Measurements from ENCODE around the gene AMER3. TPM values are rescaled to one million over a fixed set of nuclear protein-coding genes. Genes with fewer than 3 reads are reported as not detected.
"Not testable (repeated sequence)": the region's sequence is repeated elsewhere in the genome, so short reads cannot be mapped to it uniquely, and the experiment has no call there.

The AMER3 gene
- total RNA-seq, result not detected

DNA sequence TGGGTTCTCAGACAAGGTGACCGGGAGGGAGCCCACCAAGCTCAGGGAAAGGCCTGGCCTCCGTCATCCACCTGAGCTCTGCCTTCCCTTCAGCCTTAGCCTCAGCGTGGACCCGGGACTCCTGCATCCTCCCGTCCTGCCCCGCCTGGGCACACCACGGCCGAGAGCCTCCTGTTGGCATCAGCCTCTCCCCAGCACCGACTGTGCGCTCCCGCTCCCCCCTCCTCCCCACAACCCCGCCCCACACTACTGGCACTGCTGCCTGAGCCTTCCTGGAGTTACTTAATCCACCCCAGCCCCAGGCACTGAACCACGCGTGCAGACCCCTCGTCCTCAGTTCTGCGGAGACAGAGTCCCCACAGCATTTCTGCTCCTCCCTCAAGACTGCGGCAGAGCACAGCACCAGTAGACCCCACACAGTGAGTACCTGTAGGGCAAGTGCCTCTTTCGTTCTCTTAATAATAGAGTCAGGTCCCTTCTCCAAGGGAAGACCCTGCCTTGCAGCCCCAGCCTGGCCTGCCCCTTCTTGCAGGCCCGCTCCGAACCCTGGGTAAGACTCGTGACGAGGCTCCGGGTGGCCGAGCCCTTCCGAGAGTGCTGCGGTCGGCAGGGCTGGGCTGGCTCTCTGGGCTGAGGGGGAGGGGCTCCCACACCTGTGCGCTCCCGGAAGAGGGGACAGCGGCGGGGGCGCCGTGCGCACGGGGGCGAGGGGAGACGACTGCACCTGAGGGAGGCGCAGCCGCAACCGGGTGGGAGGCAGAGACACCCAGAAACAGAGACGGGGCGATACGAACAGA lies at the start of gene AMER3:
Gene AMER3, plus strand, starts transcription at position 285 of the 797 bp plus-strand sequence. CDS start 6,533 bp downstream, outside the sequence.
- in situ Hi-C loops (cut with MboI; ENCODE audit: low sequenced_read_pairs in 4 of 4) (no loop called here), intact Hi-C loops (cut with DNase I; ENCODE audit: low total_unique reads) (no loop called here)
- DNase-seq (no peak), ATAC-seq (no peak)
- no peaks in the 10 kb centered on the region for H3K9me3 ChIP-seq
- H3K36me3 ChIP-seq, result no peaks in the 10 kb centered on the region
- H3K27me3 ChIP-seq, result peaks cover 22 to 32% (median 26%) of the 10 kb centered on the region in 3 donors
- no peaks in the 10 kb centered on the region for H3K4me1 ChIP-seq
- no peak within 1 kb of the TSS for H3K4me3 ChIP-seq
- no peak for TF ChIP-seq POLR2A (IDR thresholded peaks at IDR 0.05)
- TF ChIP-seq, protein P1, sequence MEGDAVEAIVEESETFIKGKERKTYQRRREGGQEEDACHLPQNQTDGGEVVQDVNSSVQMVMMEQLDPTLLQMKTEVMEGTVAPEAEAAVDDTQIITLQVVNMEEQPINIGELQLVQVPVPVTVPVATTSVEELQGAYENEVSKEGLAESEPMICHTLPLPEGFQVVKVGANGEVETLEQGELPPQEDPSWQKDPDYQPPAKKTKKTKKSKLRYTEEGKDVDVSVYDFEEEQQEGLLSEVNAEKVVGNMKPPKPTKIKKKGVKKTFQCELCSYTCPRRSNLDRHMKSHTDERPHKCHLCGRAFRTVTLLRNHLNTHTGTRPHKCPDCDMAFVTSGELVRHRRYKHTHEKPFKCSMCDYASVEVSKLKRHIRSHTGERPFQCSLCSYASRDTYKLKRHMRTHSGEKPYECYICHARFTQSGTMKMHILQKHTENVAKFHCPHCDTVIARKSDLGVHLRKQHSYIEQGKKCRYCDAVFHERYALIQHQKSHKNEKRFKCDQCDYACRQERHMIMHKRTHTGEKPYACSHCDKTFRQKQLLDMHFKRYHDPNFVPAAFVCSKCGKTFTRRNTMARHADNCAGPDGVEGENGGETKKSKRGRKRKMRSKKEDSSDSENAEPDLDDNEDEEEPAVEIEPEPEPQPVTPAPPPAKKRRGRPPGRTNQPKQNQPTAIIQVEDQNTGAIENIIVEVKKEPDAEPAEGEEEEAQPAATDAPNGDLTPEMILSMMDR (IDR thresholded peaks at IDR 0.05 in 4 of 5, conservative IDR thresholded peaks at IDR 0.05 in 1 of 5), result no peak
- H3K27ac ChIP-seq, result no peak within 1 kb of the TSS

GRCh38 chr2:130714795-130715194 lies 40.5 kb upstream of the AMER3 start:
- H3K27ac ChIP-seq; H3K4me1 ChIP-seq; DNase-seq; H3K27me3 ChIP-seq; intact Hi-C loops (cut with DNase I; ENCODE audit: low total_unique reads); in situ Hi-C loops (cut with MboI; ENCODE audit: low sequenced_read_pairs in 4 of 4); ATAC-seq; H3K4me3 ChIP-seq; H3K9me3 ChIP-seq; H3K36me3 ChIP-seq: not testable (repeated sequence)

GRCh38 chr2:130720036-130720435 lies 35.3 kb upstream of the AMER3 start:
- in situ Hi-C loops (cut with MboI; ENCODE audit: low sequenced_read_pairs in 4 of 4) (no loop called here), intact Hi-C loops (cut with DNase I; ENCODE audit: low total_unique reads) (no loop called here)
- ATAC-seq (no peak), DNase-seq (no peak)
- TF ChIP-seq, protein P1 (IDR thresholded peaks at IDR 0.05 in 4 of 5, conservative IDR thresholded peaks at IDR 0.05 in 1 of 5), result no peak
- no peak for TF ChIP-seq POLR2A (IDR thresholded peaks at IDR 0.05)
- Histone ChIP-seq H3K9me3 (no peaks in the 10 kb centered on the region), H3K4me1 (no peaks in the 10 kb centered on the region), H3K27me3 (no peaks in the 10 kb centered on the region), H3K4me3 (no peak overlapping the region), H3K36me3 (no peaks in the 10 kb centered on the region), H3K27ac (no peak overlapping the region)

- ATAC-seq (no peak), DNase-seq (no peak)
- in situ Hi-C loops (cut with MboI; ENCODE audit: low sequenced_read_pairs in 4 of 4) (no loop called here), intact Hi-C loops (cut with DNase I; ENCODE audit: low total_unique reads) (no loop called here)
- Histone ChIP-seq H3K4me3 (no peak overlapping the region), H3K4me1 (no peaks in the 10 kb centered on the region), H3K27ac (no peak overlapping the region), H3K9me3 (no peaks in the 10 kb centered on the region), H3K27me3 (no peaks in the 10 kb centered on the region), H3K36me3 (no peaks in the 10 kb centered on the region)
- TF ChIP-seq, protein P1 (IDR thresholded peaks at IDR 0.05 in 4 of 5, conservative IDR thresholded peaks at IDR 0.05 in 1 of 5), result no peak
- TF ChIP-seq POLR2A (IDR thresholded peaks at IDR 0.05), result no peak
Observed at GRCh38 chr2:130720528-130720927, 34.8 kb upstream of the AMER3 start.

DNA sequence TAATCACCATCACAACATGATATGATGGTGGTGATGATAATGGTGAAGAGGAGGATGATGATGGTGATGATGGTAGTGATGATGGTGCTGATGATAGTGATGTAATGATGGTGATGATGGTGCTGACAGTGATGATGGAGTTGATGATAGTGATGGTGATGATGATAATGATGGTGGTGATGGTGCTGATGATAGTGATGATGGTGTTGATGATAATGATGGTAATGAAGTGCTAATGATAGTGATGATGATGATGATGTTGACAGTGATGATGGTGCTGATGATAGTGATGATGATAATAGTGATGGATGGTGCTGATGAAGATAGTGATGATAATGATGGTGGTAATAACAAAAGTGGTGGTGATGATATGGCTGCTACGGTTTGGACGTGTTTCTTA lies 30.9 kb upstream of the AMER3 start:
- no peaks in the 10 kb centered on the region for H3K36me3 ChIP-seq
- intact Hi-C loops (cut with DNase I; ENCODE audit: low total_unique reads), result no loop called here
- peaks cover 9 to 18% (median 16%) of the 10 kb centered on the region in 3 donors for H3K27me3 ChIP-seq
- H3K4me1 ChIP-seq, result peaks cover 5 to 11% of the 10 kb centered on the region in 2 donors
- H3K9me3 ChIP-seq, result no peaks in the 10 kb centered on the region
- TF ChIP-seq, protein P1 (IDR thresholded peaks at IDR 0.05 in 4 of 5, conservative IDR thresholded peaks at IDR 0.05 in 1 of 5), result no peak
- TF ChIP-seq POLR2A (IDR thresholded peaks at IDR 0.05), result no peak
- DNase-seq, result no peak
- in situ Hi-C loops (cut with MboI; ENCODE audit: low sequenced_read_pairs in 4 of 4), result no loop called here
- H3K4me3 ChIP-seq, result no peak overlapping the region
- ATAC-seq, result no peak
- no peak overlapping the region for H3K27ac ChIP-seq
